A549 (cell line): Measurements from ENCODE around the gene THAP4.

ENCODE experiments used
- FOXS1 ChIP-seq: fragments of 250-450 bp; sonication (Bioruptor Pico); IDR thresholded peaks from 2 replicates; pipeline ENCODE4 v1.5.0; 2020; ENCODE audit warnings: mild to moderate bottlenecking, moderate library complexity
- POLR2A ChIP-seq: IDR thresholded peaks from 2 replicates; pipeline ENCODE4 v1.6.1; 2012; ENCODE audit warnings: mild to moderate bottlenecking, low read length
- TF ChIP-seq, protein P1 (sequence below): fragments of >200 bp; sonication (Bioruptor Twin); formaldehyde crosslinking; IDR thresholded peaks from 3 replicates; pipeline ENCODE4 v1.5.1; 2016

DNA sequence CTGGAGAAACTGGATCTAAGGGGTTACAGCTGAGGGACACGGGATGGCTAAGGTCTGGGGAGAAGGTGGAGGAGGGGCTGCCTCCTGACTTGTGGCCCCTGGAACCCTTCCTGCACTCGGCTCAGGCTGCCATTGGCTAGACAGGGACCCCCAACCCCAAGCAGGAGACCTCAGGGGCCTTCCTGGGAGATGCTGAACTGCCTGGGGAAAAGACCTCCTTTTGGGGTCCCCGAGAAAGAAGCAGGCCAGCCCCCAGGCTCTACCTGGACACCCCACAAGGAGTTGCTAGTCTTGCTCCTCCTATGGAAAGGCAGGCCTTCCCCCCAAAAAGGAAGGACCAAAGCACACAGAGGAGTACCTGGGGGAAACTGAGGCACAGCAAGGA lies 88.5 kb downstream of the THAP4 start:
- TF ChIP-seq, protein P1, sequence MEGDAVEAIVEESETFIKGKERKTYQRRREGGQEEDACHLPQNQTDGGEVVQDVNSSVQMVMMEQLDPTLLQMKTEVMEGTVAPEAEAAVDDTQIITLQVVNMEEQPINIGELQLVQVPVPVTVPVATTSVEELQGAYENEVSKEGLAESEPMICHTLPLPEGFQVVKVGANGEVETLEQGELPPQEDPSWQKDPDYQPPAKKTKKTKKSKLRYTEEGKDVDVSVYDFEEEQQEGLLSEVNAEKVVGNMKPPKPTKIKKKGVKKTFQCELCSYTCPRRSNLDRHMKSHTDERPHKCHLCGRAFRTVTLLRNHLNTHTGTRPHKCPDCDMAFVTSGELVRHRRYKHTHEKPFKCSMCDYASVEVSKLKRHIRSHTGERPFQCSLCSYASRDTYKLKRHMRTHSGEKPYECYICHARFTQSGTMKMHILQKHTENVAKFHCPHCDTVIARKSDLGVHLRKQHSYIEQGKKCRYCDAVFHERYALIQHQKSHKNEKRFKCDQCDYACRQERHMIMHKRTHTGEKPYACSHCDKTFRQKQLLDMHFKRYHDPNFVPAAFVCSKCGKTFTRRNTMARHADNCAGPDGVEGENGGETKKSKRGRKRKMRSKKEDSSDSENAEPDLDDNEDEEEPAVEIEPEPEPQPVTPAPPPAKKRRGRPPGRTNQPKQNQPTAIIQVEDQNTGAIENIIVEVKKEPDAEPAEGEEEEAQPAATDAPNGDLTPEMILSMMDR, result no peak
- no peak for TF ChIP-seq FOXS1
- TF ChIP-seq POLR2A, result no peak
